BJ (cell line): ENCODE data around the gene LCN10. TPM values are rescaled to one million over a fixed set of nuclear protein-coding genes. Genes with fewer than 3 reads are reported as not detected.
"Not testable (repeated sequence)": the region's sequence is repeated elsewhere in the genome, so short reads cannot be mapped to it uniquely, and the experiment has no call there.

ENCODE experiments used
- CTCF ChIA-PET: fragments of 350-600 bp; formaldehyde crosslinking; extraction: SDS; loops from one replicate; lab custom pipeline; 2021; ENCODE audit warnings: antibody characterized with exemption, inconsistent platforms; lab: Yijun Ruan, JAX
- POLR2A ChIA-PET: fragments of 300-600 bp; sonication (Branson Sonifier 250); formaldehyde crosslinking; extraction: SDS; loops from one replicate; lab custom pipeline; 2021; ENCODE audit warnings: antibody characterized with exemption; lab: Charles Lee
- DNase-seq: peaks from one replicate; pipeline ENCODE4 v3.0.0-alpha.2; 2011; ENCODE audit warnings: low read depth
- H3K27me3 ChIP-seq: 2 replicates; pipeline ENCODE4 v1.6.0; 2011; ENCODE audit warnings: low read length; ENCODE audit not compliant: control insufficient read depth, insufficient read depth
- H3K36me3 ChIP-seq: 2 replicates; pipeline ENCODE4 v1.5.1; 2011; ENCODE audit warnings: low read length; ENCODE audit not compliant: control insufficient read depth, insufficient read depth
- H3K4me3 ChIP-seq: 2 replicates; pipeline ENCODE4 v1.5.1; 2011; ENCODE audit warnings: low read depth, mild to moderate bottlenecking, control low read depth, low read length
- CTCF ChIP-seq: IDR thresholded peaks from 2 replicates; pipeline ENCODE4 v1.5.1; 2011; ENCODE audit warnings: low read depth, mild to moderate bottlenecking, control low read depth, inconsistent platforms, low read length, moderate library complexity; ENCODE audit not compliant: insufficient read depth
- polyA plus RNA-seq: library from polyadenylated mRNA; depleted of rRNA; stranded (reverse); fragments of >200 nt; gene quantifications from 2 replicates; pipeline ENCODE4 v1.2.3, GENCODE V29; 2011

Gene LCN10
- polyA plus RNA-seq, 1 experiment: not detected

- no peak for TF ChIP-seq CTCF
- no peaks in the 10 kb centered on the region for H3K36me3 ChIP-seq
- POLR2A ChIA-PET: interaction anchor here (0.6 kb wide), 1 partner anchor 285 kb away, joined by 5 read pairs; no protein-coding TSS in a partner anchor
- DNase-seq: no peak
- H3K4me3 ChIP-seq: no peak overlapping the region
- H3K27me3 ChIP-seq: peaks cover 6% of the 10 kb centered on the region; the same call in 1 of the 2 replicates
- CTCF ChIA-PET: interaction anchor here (1.0 to 1.8 kb wide), 2 partner anchors 15 to 42 kb away, joined by 3 to 9 read pairs; no protein-coding TSS in a partner anchor
These were observed 29.2 kb downstream of the LCN10 start for GRCh38 chr9:136713550-136713949.

GRCh38 chr9:136712690-136713544 lies 29.8 kb downstream of the LCN10 start:
- CTCF ChIA-PET: interaction anchor here (1.8 kb wide), 1 partner anchor 16 kb away, joined by 9 read pairs; no protein-coding TSS in a partner anchor
- no peak for TF ChIP-seq CTCF
- Histone ChIP-seq H3K4me3 (no peak overlapping the region), H3K36me3 (no peaks in the 10 kb centered on the region), H3K27me3 (peaks cover 6% of the 10 kb centered on the region; the same call in 1 of the 2 replicates)
- DNase-seq: no peak
- POLR2A ChIA-PET: interaction anchor here (0.6 kb wide), 1 partner anchor 286 kb away, joined by 5 read pairs; no protein-coding TSS in a partner anchor

- DNase-seq: no peak
- POLR2A ChIA-PET: no interaction called here
These were observed 30.7 kb downstream of the LCN10 start, which contains the start of gene DIPK1B for GRCh38 chr9:136711751-136712689. TSS of gene DIPK1B (plus strand) at chr9:136712572. CDS start at chr9:136712666, 94 bp downstream.

GRCh38 chr9:136711219-136711648 lies 31.5 kb downstream of the LCN10 start:
- H3K36me3 ChIP-seq, H3K4me3 ChIP-seq, POLR2A ChIA-PET, CTCF ChIA-PET, DNase-seq, H3K27me3 ChIP-seq: not testable (repeated sequence)

More at GRCh38 chr9:136711751-136712689, 30.7 kb downstream of the LCN10 start, which contains the start of gene DIPK1B:
- no peak for TF ChIP-seq CTCF
- CTCF ChIA-PET: no interaction called here
- no peaks in the 10 kb centered on the region for H3K36me3 ChIP-seq
- peaks cover 6% of the 10 kb centered on the region; the same call in 1 of the 2 replicates for H3K27me3 ChIP-seq
- H3K4me3 ChIP-seq: no peak within 1 kb of the TSS

- peaks cover 4% of the 10 kb centered on the region; the same call in 1 of the 2 replicates for H3K27me3 ChIP-seq
- no peak for TF ChIP-seq CTCF
- CTCF ChIA-PET: no interaction called here
- H3K4me3 ChIP-seq: no peak overlapping the region
- no peaks in the 10 kb centered on the region for H3K36me3 ChIP-seq
- DNase-seq: no peak
- POLR2A ChIA-PET: no interaction called here
These were observed 32.2 kb downstream of the LCN10 start for GRCh38 chr9:136710543-136710942.
